H9 (cell line): ENCODE measurements around the gene BRAT1. TPM values are rescaled to one million over a fixed set of nuclear protein-coding genes. Genes with fewer than 3 reads are reported as not detected.

Experiments
- DNase-seq: peaks from one replicate; pipeline ENCODE4 v3.0.0-alpha.2; 2017
- H2AFZ ChIP-seq: one replicate; pipeline ENCODE4 v1.6.1; 2013; ENCODE audit warnings: mild to moderate bottlenecking, low read length, control low read depth, moderate library complexity
- H2AK5ac ChIP-seq: 2 replicates; pipeline ENCODE4 v1.6.1; 2013; ENCODE audit warnings: low read length, control low read depth, mixed read lengths; ENCODE audit not compliant: insufficient read length
- H2BK120ac ChIP-seq: one replicate; pipeline ENCODE4 v1.6.1; 2013; ENCODE audit warnings: low read depth, mild to moderate bottlenecking, low read length, control low read depth, inconsistent platforms; ENCODE audit not compliant: poor library complexity, severe bottlenecking
- H2BK12ac ChIP-seq: 2 replicates; pipeline ENCODE4 v1.6.1; 2013; ENCODE audit warnings: low read length, control low read depth, mixed read lengths, low read depth; ENCODE audit not compliant: insufficient read length
- H2BK15ac ChIP-seq: 2 replicates; pipeline ENCODE4 v1.6.1; 2013; ENCODE audit warnings: low read depth, low read length, control low read depth
- H2BK20ac ChIP-seq: one replicate; pipeline ENCODE4 v1.6.1; 2013; ENCODE audit warnings: low read depth, mild to moderate bottlenecking, low read length, control low read depth, inconsistent platforms; ENCODE audit not compliant: poor library complexity, severe bottlenecking
- H2BK5ac ChIP-seq: 2 replicates; pipeline ENCODE4 v1.6.1; 2013; ENCODE audit warnings: low read length, control low read depth, mixed read lengths; ENCODE audit not compliant: insufficient read length
- H3K14ac ChIP-seq: 2 replicates; pipeline ENCODE4 v1.6.1; 2013; ENCODE audit warnings: low read length, control low read depth; ENCODE audit not compliant: insufficient read depth
- H3K18ac ChIP-seq: 2 replicates; pipeline ENCODE4 v1.6.1; 2013; ENCODE audit warnings: low read depth, mild to moderate bottlenecking, mixed read lengths, low read length, control low read depth; ENCODE audit not compliant: insufficient read length
- H3K23ac ChIP-seq: 2 replicates; pipeline ENCODE4 v1.6.1; 2013; ENCODE audit warnings: low read length, control low read depth, mixed read lengths, low read depth; ENCODE audit not compliant: insufficient read length
- H3K23me2 ChIP-seq: 2 replicates; pipeline ENCODE4 v1.6.1; 2013; ENCODE audit warnings: low read depth, mild to moderate bottlenecking, mixed read lengths, low read length, control low read depth; ENCODE audit not compliant: insufficient read length, poor library complexity, severe bottlenecking
- H3K27ac ChIP-seq: 2 replicates; pipeline ENCODE4 v1.5.1; 2013; ENCODE audit warnings: low read length, control low read depth, mixed read lengths, low read depth; ENCODE audit not compliant: insufficient read length
- H3K27me3 ChIP-seq: 2 replicates; pipeline ENCODE4 v1.6.1; 2013; ENCODE audit warnings: low read length, control low read depth, inconsistent platforms; ENCODE audit not compliant: insufficient read depth
- H3K4ac ChIP-seq: 2 replicates; pipeline ENCODE4 v1.6.1; 2013; ENCODE audit warnings: low read depth, mild to moderate bottlenecking, control low read depth, inconsistent platforms, low read length, moderate library complexity
- H3K4me1 ChIP-seq: 2 replicates; pipeline ENCODE4 v1.6.1; 2013; ENCODE audit warnings: low read length, control low read depth, inconsistent platforms; ENCODE audit not compliant: insufficient read depth
- H3K4me2 ChIP-seq: 2 replicates; pipeline ENCODE4 v1.6.1; 2013; ENCODE audit warnings: low read length, control low read depth, mixed read lengths; ENCODE audit not compliant: insufficient read length, insufficient read depth
- H3K56ac ChIP-seq: 2 replicates; pipeline ENCODE4 v1.6.1; 2013; ENCODE audit warnings: low read depth, mild to moderate bottlenecking, mixed read lengths, low read length, control low read depth; ENCODE audit not compliant: insufficient read length
- H3K79me1 ChIP-seq: 2 replicates; pipeline ENCODE4 v1.6.1; 2013; ENCODE audit warnings: low read depth, mild to moderate bottlenecking, moderate library complexity, low read length, control low read depth, inconsistent platforms; ENCODE audit not compliant: insufficient read depth, poor library complexity, severe bottlenecking
- H3K79me2 ChIP-seq: 2 replicates; pipeline ENCODE4 v1.6.1; 2013; ENCODE audit warnings: low read length, control low read depth, inconsistent platforms; ENCODE audit not compliant: insufficient read depth
- H3K9ac ChIP-seq: 2 replicates; pipeline ENCODE4 v1.6.1; 2013; ENCODE audit warnings: low read length, control low read depth, mixed read lengths; ENCODE audit not compliant: insufficient read length; ENCODE audit errors: extremely low read depth
- H3K9me3 ChIP-seq: one replicate; pipeline ENCODE4 v1.6.1; 2013; ENCODE audit warnings: low read depth, low read length, inconsistent platforms; ENCODE audit not compliant: control insufficient read depth
- H3T11ph ChIP-seq: one replicate; pipeline ENCODE4 v1.6.1; 2013; ENCODE audit warnings: mild to moderate bottlenecking, low read length, control low read depth, inconsistent platforms
- H4K20me1 ChIP-seq: one replicate; pipeline ENCODE4 v1.6.1; 2013; ENCODE audit not compliant: control insufficient read depth, insufficient read length, insufficient read depth
- H4K5ac ChIP-seq: 2 replicates; pipeline ENCODE4 v1.6.1; 2013; ENCODE audit warnings: low read depth, mild to moderate bottlenecking, mixed read lengths, low read length, control low read depth; ENCODE audit not compliant: insufficient read length
- H4K8ac ChIP-seq: replicated peaks from 2 replicates; pipeline ENCODE4 v1.6.1; 2013; ENCODE audit warnings: low read length, control low read depth, mixed read lengths, low read depth; ENCODE audit not compliant: insufficient read length
- H4K91ac ChIP-seq: 2 replicates; pipeline ENCODE4 v1.6.1; 2013; ENCODE audit warnings: low read depth, mild to moderate bottlenecking, moderate library complexity, mixed read lengths, low read length, control low read depth; ENCODE audit not compliant: insufficient read length
- H3K27ac Mint-ChIP-seq, 3 experiments: 2 replicates in 2 of 3; 3 replicates in 1 of 3; pipeline ENCODE4 v1.8.0; 2020 to 2021; ENCODE audit warnings: mixed read lengths in 3 of 3, mild to moderate bottlenecking in 1 of 3, moderate library complexity in 1 of 3
- H3K27me3 Mint-ChIP-seq: 2 replicates; pipeline ENCODE4 v1.8.0; 2021; ENCODE audit warnings: low read depth, mild to moderate bottlenecking, moderate library complexity, mixed read lengths
- H3K36me3 Mint-ChIP-seq, 3 experiments: 2 replicates in 2 of 3; 3 replicates in 1 of 3; pipeline ENCODE4 v1.8.0; 2020 to 2021; ENCODE audit warnings: low read depth in 3 of 3, mixed read lengths in 3 of 3; ENCODE audit not compliant: insufficient read depth in 1 of 3
- H3K4me1 Mint-ChIP-seq, 2 experiments: 2 replicates each; pipeline ENCODE4 v1.8.0; 2020; ENCODE audit warnings: mixed read lengths in 2 of 2
- H3K4me3 Mint-ChIP-seq, 2 experiments: 2 replicates in 1 of 2; 3 replicates in 1 of 2; pipeline ENCODE4 v1.8.0; 2020 to 2021; ENCODE audit warnings: mild to moderate bottlenecking in 2 of 2, mixed read lengths in 2 of 2, moderate library complexity in 1 of 2
- H3K9me3 Mint-ChIP-seq, 2 experiments: 2 replicates in 1 of 2; 3 replicates in 1 of 2; pipeline ENCODE4 v1.8.0; 2020; ENCODE audit warnings: mild to moderate bottlenecking in 2 of 2, mixed read lengths in 2 of 2, moderate library complexity in 1 of 2
- CTCF ChIP-seq: fragments of 200-600 bp; sonication (generic); conservative IDR thresholded peaks from 3 replicates; pipeline ENCODE4 v1.8.0; 2021; ENCODE audit warnings: antibody characterized with exemption, mild to moderate bottlenecking
- WGBS: extraction: QIAGEN DNeasy Blood & Tissue Kit; methylation state at CpG from one replicate; pipeline ENCODE4 v1.1.7; 2013; ENCODE audit warnings: missing lambda C conversion rate, low lambda C conversion rate, mixed read lengths; ENCODE audit not compliant: insufficient read length; ENCODE audit errors: extremely low coverage; 5-methylcytosine and 5-hydroxymethylcytosine counted together
- total RNA-seq: library from RNA; stranded (reverse); gene quantifications from 2 replicates; pipeline ENCODE4 v1.2.1, GENCODE V29; 2021

Gene BRAT1
- total RNA-seq, 1 experiment from 2014 or later = 41.2 TPM

GRCh38 chr7:2528481-2529095 lies 26.7 kb downstream of the BRAT1 start:
- no peak overlapping the region for H4K8ac ChIP-seq
- no peaks in the 10 kb centered on the region for H3K27me3 Mint-ChIP-seq
- no peak overlapping the region for H2BK12ac ChIP-seq
- H4K5ac ChIP-seq = no peak overlapping the region
- no peak overlapping the region for H2BK20ac ChIP-seq
- H2BK15ac ChIP-seq = no peak overlapping the region
- H3K4me3 Mint-ChIP-seq = peak overlapping the region in 1 of 2 experiments; percentile 16; a peak in 1 of 5 replicates
- no peak overlapping the region for H2BK120ac ChIP-seq
- H3K79me2 ChIP-seq = no peaks in the 10 kb centered on the region
- no peak for TF ChIP-seq CTCF
- H4K20me1 ChIP-seq = no peaks in the 10 kb centered on the region
- H2BK5ac ChIP-seq = no peak overlapping the region
- H2AK5ac ChIP-seq = no peak overlapping the region
- peaks cover 0 to 28% (median 28%) of the 10 kb centered on the region in 3 experiments; a peak in 6 of 7 replicates for H3K36me3 Mint-ChIP-seq
- H3K27me3 ChIP-seq = no peaks in the 10 kb centered on the region
- WGBS = no CpG with 5 or more reads among the region's 18 CpGs
- DNase-seq = no peak
- H3K27ac ChIP-seq = no peak overlapping the region
- no peak overlapping the region for H3K14ac ChIP-seq
- H3K23ac ChIP-seq = no peak overlapping the region
- no peak overlapping the region for H2AFZ ChIP-seq
- H3K9me3 ChIP-seq = no peaks in the 10 kb centered on the region
- peaks cover 25 to 34% of the 10 kb centered on the region in 2 experiments for H3K4me1 Mint-ChIP-seq
- peak overlapping the region in 2 of 3 experiments; percentile 93 to 95; a peak in 4 of 7 replicates for H3K27ac Mint-ChIP-seq
- H3K79me1 ChIP-seq = no peaks in the 10 kb centered on the region
- no peaks in the 10 kb centered on the region; the same call in 1 of the 2 replicates for H3K4me1 ChIP-seq
- no peak overlapping the region for H3K18ac ChIP-seq
- H3K23me2 ChIP-seq = no peaks in the 10 kb centered on the region
- no peak overlapping the region for H3K4ac ChIP-seq
- H3K9me3 Mint-ChIP-seq = peaks cover under 1 to 2% of the 10 kb centered on the region in 2 experiments; a peak in 1 of 5 replicates
- no peak overlapping the region for H3K9ac ChIP-seq
- no peak overlapping the region for H3K56ac ChIP-seq
- H3T11ph ChIP-seq = no peak overlapping the region
- H4K91ac ChIP-seq = no peak overlapping the region
- H3K4me2 ChIP-seq = no peak overlapping the region
